DOHH2 (cell line): ENCODE data around the gene GRIN2A.

Experiments
- H3F3A ChIP-seq: fragments of 200-600 bp; sonication (generic), shearing (Covaris generic); 2 replicates; pipeline ENCODE4 v1.6.0; 2016; ENCODE audit warnings: antibody characterized with exemption, mild to moderate bottlenecking; ENCODE audit not compliant: control insufficient read depth, insufficient read depth
- H3K27ac ChIP-seq: fragments of 200-600 bp; sonication (generic); 2 replicates; pipeline ENCODE4 v1.5.1; 2014; ENCODE audit warnings: low read depth, mild to moderate bottlenecking, low read length, moderate library complexity
- H3K27me3 ChIP-seq: fragments of 200-600 bp; sonication (generic); 2 replicates; pipeline ENCODE4 v1.6.1; 2014; ENCODE audit warnings: mild to moderate bottlenecking, low read length, mixed read lengths; ENCODE audit not compliant: control insufficient read depth
- H3K36me3 ChIP-seq: fragments of 200-600 bp; sonication (generic); 2 replicates; pipeline ENCODE4 v1.6.1; 2014; ENCODE audit warnings: mild to moderate bottlenecking, low read length, moderate library complexity, mixed read lengths; ENCODE audit not compliant: control insufficient read depth
- H3K4me1 ChIP-seq: fragments of 200-600 bp; sonication (generic); 2 replicates; pipeline ENCODE4 v1.6.1; 2014; ENCODE audit warnings: mild to moderate bottlenecking, low read length, mixed read lengths; ENCODE audit not compliant: control insufficient read depth
- H3K4me2 ChIP-seq: fragments of 200-600 bp; sonication (generic); 2 replicates; pipeline ENCODE4 v1.6.0; 2014; ENCODE audit warnings: mild to moderate bottlenecking, low read length, moderate library complexity
- H3K4me3 ChIP-seq: fragments of 200-600 bp; sonication (generic); 2 replicates; pipeline ENCODE4 v1.5.1; 2014; ENCODE audit warnings: mild to moderate bottlenecking, low read length, mixed read lengths
- H3K79me2 ChIP-seq: fragments of 200-600 bp; sonication (generic); 2 replicates; pipeline ENCODE4 v1.6.1; 2014; ENCODE audit warnings: mild to moderate bottlenecking, low read length, mixed read lengths; ENCODE audit not compliant: control insufficient read depth
- H3K9me2 ChIP-seq: fragments of 200-600 bp; sonication (generic); replicated peaks from 2 replicates; pipeline ENCODE4 v1.6.1; 2014; ENCODE audit warnings: mild to moderate bottlenecking, low read length, mixed read lengths; ENCODE audit not compliant: control insufficient read depth
- H3K9me3 ChIP-seq: fragments of 200-600 bp; sonication (generic); 2 replicates; pipeline ENCODE4 v1.6.1; 2014; ENCODE audit warnings: antibody characterized with exemption, low read length, mixed read lengths; ENCODE audit not compliant: control insufficient read depth, insufficient read depth
- H4K20me1 ChIP-seq: fragments of 200-600 bp; sonication (generic); 2 replicates; pipeline ENCODE4 v1.6.0; 2014; ENCODE audit warnings: low read depth, mild to moderate bottlenecking, antibody characterized with exemption, low read length, moderate library complexity; ENCODE audit not compliant: control insufficient read depth, insufficient read depth
- CTCF ChIP-seq: fragments of 200-600 bp; sonication (generic); IDR thresholded peaks from one replicate; pipeline ENCODE4 v1.5.1; 2014; ENCODE audit warnings: antibody characterized with exemption, mild to moderate bottlenecking, low read depth, low read length; ENCODE audit not compliant: poor library complexity, severe bottlenecking
- EZH2phosphoT487 ChIP-seq: fragments of 200-600 bp; sonication (generic); IDR thresholded peaks from 2 replicates; pipeline ENCODE4 v1.6.1; 2017; ENCODE audit warnings: borderline replicate concordance, mild to moderate bottlenecking, antibody characterized with exemption, low read length, moderate library complexity, mixed read lengths

Gene GRIN2A

GRCh38 chr16:10145542-10146035, 36.6 kb downstream of the GRIN2A start:
- Histone ChIP-seq H3K4me1 (no peaks in the 10 kb centered on the region), H3K4me2 (no peak overlapping the region), H3K9me2 (no peaks in the 10 kb centered on the region), H3K27me3 (no peaks in the 10 kb centered on the region; the same call in 1 of the 2 replicates), H3K27ac (no peak overlapping the region), H3K4me3 (no peak overlapping the region), H3F3A (no peaks in the 10 kb centered on the region), H3K36me3 (no peaks in the 10 kb centered on the region), H3K79me2 (no peaks in the 10 kb centered on the region), H3K9me3 (no peaks in the 10 kb centered on the region), H4K20me1 (no peaks in the 10 kb centered on the region)
- TF ChIP-seq EZH2phosphoT487 (no peak), CTCF (no peak)

GRCh38 chr16:10141671-10142070, 40.6 kb downstream of the GRIN2A start:
- Histone ChIP-seq H3K4me3 (no peak overlapping the region), H3K4me1 (no peaks in the 10 kb centered on the region), H4K20me1 (no peaks in the 10 kb centered on the region), H3K4me2 (no peak overlapping the region), H3K27ac (no peak overlapping the region), H3K9me3 (no peaks in the 10 kb centered on the region), H3K79me2 (no peaks in the 10 kb centered on the region), H3K9me2 (no peaks in the 10 kb centered on the region), H3K36me3 (no peaks in the 10 kb centered on the region), H3K27me3 (no peaks in the 10 kb centered on the region), H3F3A (no peaks in the 10 kb centered on the region)
- TF ChIP-seq EZH2phosphoT487, result no peak

GRCh38 chr16:10138881-10139280, 43.3 kb downstream of the GRIN2A start:
- no peaks in the 10 kb centered on the region for H3K9me3 ChIP-seq

GRCh38 chr16:10137341-10137740, 44.9 kb downstream of the GRIN2A start:
- H3K36me3 ChIP-seq, result no peaks in the 10 kb centered on the region
- no peak overlapping the region for H3K27ac ChIP-seq
- peaks cover 11% of the 10 kb centered on the region; the same call in 1 of the 2 replicates for H3K27me3 ChIP-seq
- H3K9me2 ChIP-seq, result no peaks in the 10 kb centered on the region
- H3K4me2 ChIP-seq, result no peak overlapping the region
- TF ChIP-seq EZH2phosphoT487 (no peak), CTCF (no peak)
- no peak overlapping the region for H3K4me3 ChIP-seq
- H3K79me2 ChIP-seq, result no peaks in the 10 kb centered on the region
- no peaks in the 10 kb centered on the region for H4K20me1 ChIP-seq
- no peaks in the 10 kb centered on the region for H3K4me1 ChIP-seq
- no peaks in the 10 kb centered on the region for H3F3A ChIP-seq
- H3K9me3 ChIP-seq, result no peaks in the 10 kb centered on the region

More at GRCh38 chr16:10138881-10139280, 43.3 kb downstream of the GRIN2A start:
- Histone ChIP-seq H3K4me2 (no peak overlapping the region), H3K36me3 (no peaks in the 10 kb centered on the region), H3K27me3 (peaks cover 11% of the 10 kb centered on the region; the same call in 1 of the 2 replicates), H3K27ac (no peak overlapping the region), H3K4me3 (no peak overlapping the region), H3K79me2 (no peaks in the 10 kb centered on the region), H4K20me1 (no peaks in the 10 kb centered on the region), H3K9me2 (no peaks in the 10 kb centered on the region), H3K4me1 (no peaks in the 10 kb centered on the region), H3F3A (no peaks in the 10 kb centered on the region)
- TF ChIP-seq EZH2phosphoT487 (no peak), CTCF (no peak)
